Gastroesophageal sphincter (tissue), 4 donors: ENCODE data around the gene CYS1. TPM values are rescaled to one million over a fixed set of nuclear protein-coding genes. Genes with fewer than 3 reads are reported as not detected.
"Not testable (repeated sequence)": the region's sequence is repeated elsewhere in the genome, so short reads cannot be mapped to it uniquely, and the experiment has no call there.

Experiments used
- ATAC-seq: fragments of 150-250 bp; one replicate; pipeline ENCODE4 v1.9.1; 2016; ENCODE audit warnings: mild to moderate bottlenecking, moderate library complexity
- H3K27ac ChIP-seq, 4 donors: fragments of 200-600 bp; sonication (generic) in 3 of 4; 1 replicate in 3 of 4; 2 replicates in 1 of 4; pipeline ENCODE4 v1.5.1; 2016 to 2019
- H3K27me3 ChIP-seq: fragments of 200-600 bp; sonication (generic); one replicate; pipeline ENCODE4 v1.5.1; 2019
- H3K36me3 ChIP-seq, 2 donors: fragments of 200-600 bp; sonication (generic); one replicate each; pipeline ENCODE4 v1.5.1; 2019; ENCODE audit warnings: control low read depth in 1 of 2
- H3K4me1 ChIP-seq, 3 donors: fragments of 200-600 bp; sonication (generic); 1 replicate in 2 of 3; 2 replicates in 1 of 3; pipeline ENCODE4 v1.5.1; 2016 to 2019; ENCODE audit warnings: control low read depth in 2 of 3
- H3K4me3 ChIP-seq, 2 donors: fragments of 200-600 bp; sonication (generic); one replicate each; pipeline ENCODE4 v1.5.1; 2019; ENCODE audit warnings: mild to moderate bottlenecking in 1 of 2, moderate library complexity in 1 of 2
- H3K9me3 ChIP-seq, 3 donors: fragments of 200-600 bp; sonication (generic); one replicate each; pipeline ENCODE4 v1.5.1; 2017 to 2019; ENCODE audit warnings: control low read depth in 2 of 3
- EP300 ChIP-seq: sonication (generic); formaldehyde crosslinking; IDR thresholded peaks from one replicate; pipeline ENCODE4 v1.6.1; 2017; ENCODE audit warnings: antibody characterized with exemption, mild to moderate bottlenecking
- POLR2A ChIP-seq, 2 donors: fragments of 450-650 bp; IDR thresholded peaks; one replicate each; pipeline ENCODE4 v1.6.1; 2017; ENCODE audit warnings: antibody characterized with exemption in 2 of 2, mild to moderate bottlenecking in 2 of 2, moderate library complexity in 1 of 2
- POLR2AphosphoS5 ChIP-seq: sonication (generic); formaldehyde crosslinking; IDR thresholded peaks from one replicate; pipeline ENCODE4 v1.6.1; 2017; ENCODE audit warnings: antibody characterized with exemption
- WGBS, 2 donors: methylation state at CpG; one replicate each; pipeline ENCODE4 v1.1.5; 2018; ENCODE audit warnings: low coverage in 1 of 2; 5-methylcytosine and 5-hydroxymethylcytosine counted together
- total RNA-seq, 4 donors: library from RNA; depleted of rRNA; stranded (reverse); fragments of >200 nt; gene quantifications; one replicate each; pipeline ENCODE4 v1.1.0, GENCODE V29; 2016
- TF ChIP-seq, protein P1 (sequence below), 4 experiments: fragments of 200-600 bp in 2 of 4; fragments of 450-650 bp in 2 of 4; sonication (generic) in 1 of 4; IDR thresholded peaks; one replicate each; pipeline ENCODE4 v1.5.1; 2017 to 2019; ENCODE audit warnings: antibody characterized with exemption in 4 of 4, mild to moderate bottlenecking in 2 of 4, moderate library complexity in 2 of 4

Gene CYS1
- total RNA-seq, 4 donors from 2014 or later: 8.6 to 50.7 (median 32.6) TPM

DNA sequence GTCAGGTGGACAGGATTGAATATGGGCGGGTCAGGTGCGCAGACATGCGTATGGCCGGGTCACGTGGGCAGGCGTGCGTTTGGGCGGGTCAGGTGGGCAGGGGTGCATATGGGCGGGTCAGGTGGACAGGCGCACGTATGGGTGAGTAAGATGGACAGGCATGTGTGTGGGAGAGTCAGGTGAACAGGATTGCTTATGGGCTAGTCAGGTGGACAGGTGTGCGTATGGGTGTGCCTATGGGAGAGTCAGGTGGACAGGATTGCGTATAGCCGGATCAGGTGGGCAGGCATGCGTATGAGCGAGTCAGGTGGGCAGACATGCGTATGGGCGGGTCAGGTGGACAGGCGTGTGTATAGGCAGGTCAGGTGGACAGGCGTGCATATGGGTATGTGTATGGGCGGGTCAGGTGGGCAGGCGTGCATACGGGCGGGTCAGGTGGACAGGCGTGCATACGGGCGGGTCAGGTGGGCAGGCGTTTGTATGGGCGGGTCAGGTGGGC, 67.2 kb downstream of the CYS1 start:
- TF ChIP-seq, protein P1, sequence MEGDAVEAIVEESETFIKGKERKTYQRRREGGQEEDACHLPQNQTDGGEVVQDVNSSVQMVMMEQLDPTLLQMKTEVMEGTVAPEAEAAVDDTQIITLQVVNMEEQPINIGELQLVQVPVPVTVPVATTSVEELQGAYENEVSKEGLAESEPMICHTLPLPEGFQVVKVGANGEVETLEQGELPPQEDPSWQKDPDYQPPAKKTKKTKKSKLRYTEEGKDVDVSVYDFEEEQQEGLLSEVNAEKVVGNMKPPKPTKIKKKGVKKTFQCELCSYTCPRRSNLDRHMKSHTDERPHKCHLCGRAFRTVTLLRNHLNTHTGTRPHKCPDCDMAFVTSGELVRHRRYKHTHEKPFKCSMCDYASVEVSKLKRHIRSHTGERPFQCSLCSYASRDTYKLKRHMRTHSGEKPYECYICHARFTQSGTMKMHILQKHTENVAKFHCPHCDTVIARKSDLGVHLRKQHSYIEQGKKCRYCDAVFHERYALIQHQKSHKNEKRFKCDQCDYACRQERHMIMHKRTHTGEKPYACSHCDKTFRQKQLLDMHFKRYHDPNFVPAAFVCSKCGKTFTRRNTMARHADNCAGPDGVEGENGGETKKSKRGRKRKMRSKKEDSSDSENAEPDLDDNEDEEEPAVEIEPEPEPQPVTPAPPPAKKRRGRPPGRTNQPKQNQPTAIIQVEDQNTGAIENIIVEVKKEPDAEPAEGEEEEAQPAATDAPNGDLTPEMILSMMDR (IDR thresholded peaks at IDR 0.05): no peak
- TF ChIP-seq EP300 (no peak), POLR2A (IDR thresholded peaks at IDR 0.05) (no peak), POLR2AphosphoS5 (no peak)
- 85 to 87% methylated on average over 29 of the region's 29 CpGs for WGBS, 2 donors
- ATAC-seq: no peak

DNA sequence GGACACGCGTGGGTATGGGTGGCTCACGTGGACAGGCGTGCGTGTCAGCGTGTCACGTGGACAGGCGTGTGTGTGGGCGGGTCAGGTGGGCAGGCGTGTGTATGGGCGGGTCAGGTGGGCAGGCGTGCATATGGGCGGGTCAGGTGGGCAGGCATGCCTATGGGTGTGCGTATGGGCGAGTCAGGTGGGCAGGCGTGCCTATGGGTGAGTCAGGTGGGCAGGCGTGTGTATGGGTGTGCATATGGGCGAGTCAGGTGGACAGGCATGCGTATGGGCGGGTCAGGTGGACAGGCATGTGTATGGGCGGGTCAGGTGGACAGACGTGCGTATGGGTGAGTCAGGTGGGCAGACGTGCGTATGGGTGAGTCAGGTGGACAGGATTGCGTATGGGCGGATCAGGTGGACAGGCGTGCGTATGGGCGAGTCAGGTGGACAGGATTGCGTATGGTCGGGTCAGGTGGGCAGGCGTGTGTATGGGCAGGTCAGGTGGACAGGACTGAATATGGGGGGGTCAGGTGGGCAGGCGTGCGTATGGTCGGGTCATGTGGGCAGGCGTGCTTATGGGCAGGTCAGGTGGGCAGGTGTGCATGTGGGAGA, 67.7 kb downstream of the CYS1 start:
- not testable (repeated sequence) for H3K27ac ChIP-seq, H3K27me3 ChIP-seq, ATAC-seq, H3K4me3 ChIP-seq, H3K9me3 ChIP-seq, H3K36me3 ChIP-seq
- peaks cover 0 to 34% (median 30%) of the 10 kb centered on the region in 3 donors for H3K4me1 ChIP-seq
- WGBS, 2 donors: 90 to 92% methylated on average over 26 to 31 of the region's 37 CpGs

More for the DNA sequence above, 67.2 kb downstream of the CYS1 start:
- peaks cover 0 to 13% (median 0%) of the 10 kb centered on the region in 3 donors for H3K9me3 ChIP-seq
- no peak overlapping the region for H3K27ac ChIP-seq
- peaks cover 0 to 29% (median 24%) of the 10 kb centered on the region in 3 donors for H3K4me1 ChIP-seq
- H3K36me3 ChIP-seq: no peaks in the 10 kb centered on the region
- no peaks in the 10 kb centered on the region for H3K27me3 ChIP-seq
- no peak overlapping the region for H3K4me3 ChIP-seq

DNA sequence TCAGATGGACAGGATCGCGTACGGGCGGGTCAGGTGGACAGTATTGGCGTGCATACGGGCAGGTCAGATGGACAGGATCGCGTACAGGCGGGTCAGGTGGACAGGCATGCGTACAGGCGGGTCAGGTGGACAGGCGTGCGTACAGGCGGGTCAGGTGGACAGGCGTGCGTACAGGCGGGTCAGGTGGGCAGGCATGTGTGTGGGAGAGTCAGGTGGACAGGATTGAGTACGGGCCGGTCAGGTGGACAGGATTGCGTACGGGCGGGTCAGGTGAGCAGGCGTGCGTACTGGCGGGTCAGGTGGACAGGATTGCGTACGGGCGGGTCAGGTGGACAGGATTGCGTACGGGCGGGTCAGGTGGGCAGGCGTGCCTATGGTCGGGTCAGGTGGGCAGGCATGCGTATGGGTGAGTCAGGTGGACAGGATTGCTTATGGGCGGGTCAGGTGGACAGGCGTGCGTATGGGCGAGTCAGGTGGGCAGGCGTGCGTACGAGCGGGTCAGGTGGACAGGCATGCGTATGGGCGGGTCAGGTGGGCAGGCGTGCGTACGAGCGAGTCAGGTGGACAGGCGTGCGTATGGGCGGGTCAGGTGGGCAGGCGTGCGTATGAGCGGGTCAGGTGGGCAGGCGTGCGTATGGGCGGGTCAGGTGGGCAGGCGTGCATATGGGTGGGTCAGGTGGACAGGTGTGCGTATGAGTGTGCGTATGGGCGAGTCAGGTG, 68.4 kb downstream of the CYS1 start:
- H3K27me3 ChIP-seq, ATAC-seq, H3K9me3 ChIP-seq, H3K27ac ChIP-seq, H3K36me3 ChIP-seq, H3K4me3 ChIP-seq: not testable (repeated sequence)
- 89 to 91% methylated on average over 39 to 44 of the region's 61 CpGs for WGBS, 2 donors
- peaks cover 0 to 41% (median 34%) of the 10 kb centered on the region in 3 donors for H3K4me1 ChIP-seq

DNA sequence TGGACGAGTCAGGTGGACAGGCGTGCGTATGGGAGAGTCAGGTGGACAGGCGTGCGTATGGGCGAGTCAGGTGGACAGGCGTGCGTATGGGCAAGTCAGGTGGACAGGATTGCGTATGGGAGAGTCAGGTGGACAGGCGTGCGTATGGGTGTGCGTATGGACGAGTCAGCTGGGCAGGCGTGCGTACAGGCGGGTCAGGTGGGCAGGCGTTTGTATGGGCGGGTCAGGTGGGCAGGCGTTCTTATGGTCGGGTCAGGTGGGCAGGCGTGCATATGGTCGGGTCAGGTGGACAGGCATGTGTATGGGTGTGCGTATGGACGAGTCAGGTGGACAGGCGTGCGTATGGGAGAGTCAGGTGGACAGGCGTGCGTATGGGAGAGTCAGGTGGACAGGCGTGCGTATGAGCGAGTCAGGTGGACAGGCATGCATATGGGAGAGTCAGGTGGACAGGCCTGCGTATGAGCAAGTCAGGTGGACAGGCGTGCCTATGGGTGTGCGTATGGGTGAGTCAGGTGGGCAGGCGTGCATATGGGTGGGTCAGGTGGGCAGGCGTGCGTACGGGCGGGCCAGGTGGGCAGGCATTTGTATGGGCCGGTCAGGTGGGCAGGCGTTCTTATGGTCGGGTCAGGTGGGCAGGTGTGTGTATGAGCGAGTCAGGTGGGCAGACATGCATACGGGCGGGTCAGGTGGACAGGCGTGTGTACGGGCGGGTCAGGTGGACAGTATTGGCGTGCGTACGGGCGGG, 69.2 kb downstream of the CYS1 start:
- Histone ChIP-seq H3K27ac (peak overlapping the region in 1 of 4 donors; percentile 58), H3K4me1 (peaks cover 0 to 48% (median 41%) of the 10 kb centered on the region in 3 donors)
- 92 to 95% methylated on average over 15 to 52 of the region's 52 CpGs for WGBS, 2 donors
- H3K9me3 ChIP-seq, H3K27me3 ChIP-seq, H3K36me3 ChIP-seq, ATAC-seq, H3K4me3 ChIP-seq: not testable (repeated sequence)

DNA sequence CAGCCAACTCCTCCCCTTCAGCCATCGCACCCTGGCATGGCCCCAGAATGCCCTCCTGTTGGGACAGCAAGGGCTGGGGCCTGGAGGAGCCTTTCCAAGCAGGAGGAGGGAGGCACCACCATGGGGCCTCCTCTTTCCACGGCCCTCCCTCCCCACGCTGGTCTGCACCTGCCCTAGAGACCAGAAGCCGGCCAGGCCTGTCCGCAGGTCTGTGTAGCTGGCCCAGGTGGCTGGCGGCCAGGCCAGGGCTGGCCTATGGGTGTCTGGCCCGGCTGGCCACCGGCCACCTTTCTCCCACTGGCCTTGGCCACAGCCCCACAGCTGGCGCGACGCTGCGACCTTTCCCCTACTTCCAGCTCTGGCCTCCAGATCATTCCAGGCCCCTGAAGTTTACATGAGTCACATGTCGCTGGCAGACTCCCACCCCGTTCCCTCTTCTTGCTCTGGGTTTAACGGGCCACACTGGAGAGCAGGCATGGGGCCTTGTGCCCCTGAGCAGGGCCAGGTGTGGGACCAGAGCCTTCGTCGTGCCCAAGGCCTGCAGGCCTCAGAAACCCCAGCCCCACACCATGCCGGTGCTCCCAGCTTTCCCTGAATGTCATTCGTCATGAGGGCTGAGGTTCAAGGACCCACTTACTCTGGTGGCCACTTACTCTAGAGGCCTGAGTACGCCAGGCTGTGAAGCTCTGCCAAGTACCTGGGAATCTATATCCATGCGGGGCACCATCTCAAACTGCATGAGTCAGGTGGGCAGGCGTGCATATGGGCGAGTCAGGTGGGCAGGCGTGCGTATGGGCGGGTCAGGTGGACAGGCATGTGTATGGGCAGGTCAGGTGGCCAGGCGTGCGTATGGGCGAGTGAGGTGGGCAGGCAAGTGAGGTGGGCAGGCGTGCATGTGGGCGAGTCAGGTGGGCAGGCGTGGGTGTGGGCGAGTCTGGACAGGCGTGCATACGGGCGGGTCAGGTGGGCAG, 70.1 kb downstream of the CYS1 start:
- ATAC-seq: peak; percentile 86
- Histone ChIP-seq H3K36me3 (no peaks in the 10 kb centered on the region), H3K9me3 (no peaks in the 10 kb centered on the region), H3K27ac (peak overlapping the region in 3 of 4 donors; percentile 45 to 68 (median 58)), H3K4me3 (no peak overlapping the region), H3K27me3 (no peaks in the 10 kb centered on the region), H3K4me1 (peaks cover 0 to 48% (median 41%) of the 10 kb centered on the region in 3 donors)
- 86 to 92% methylated on average over 8 to 12 of the region's 36 CpGs for WGBS, 2 donors
- TF ChIP-seq POLR2AphosphoS5: peak; percentile 84
- no peak for TF ChIP-seq POLR2A (IDR thresholded peaks at IDR 0.05)

DNA sequence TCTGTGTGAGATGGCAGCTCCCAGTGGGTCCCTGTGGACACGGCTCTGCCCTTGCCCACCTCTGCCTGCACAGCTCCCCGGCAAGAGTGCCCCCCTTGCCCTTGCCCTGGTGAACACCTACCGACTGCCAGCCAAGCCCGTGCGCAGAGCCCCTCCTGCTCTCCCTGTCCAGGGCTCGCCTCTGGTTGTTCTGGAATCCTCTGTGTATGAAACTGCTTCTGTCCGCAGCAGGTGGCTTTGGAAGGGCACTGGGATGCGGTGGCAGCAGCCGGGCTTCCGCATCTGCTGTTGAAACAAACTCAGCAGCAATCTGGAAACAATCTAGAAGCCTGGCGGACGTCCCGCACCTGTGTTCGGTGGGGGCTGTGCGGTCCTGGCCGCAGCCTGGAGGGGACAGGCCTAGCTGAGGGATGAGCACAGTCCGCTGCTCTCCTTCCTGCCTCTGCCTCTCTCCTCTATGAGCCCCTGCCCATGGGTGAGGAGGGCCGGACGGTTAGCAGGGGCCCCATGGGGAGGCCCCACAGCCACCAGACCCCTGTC, 70.9 kb downstream of the CYS1 start:
- Histone ChIP-seq H3K36me3 (no peaks in the 10 kb centered on the region), H3K27me3 (no peaks in the 10 kb centered on the region), H3K4me1 (peaks cover 0 to 48% (median 41%) of the 10 kb centered on the region in 3 donors), H3K27ac (peak overlapping the region in 3 of 4 donors; percentile 45 to 68 (median 58)), H3K4me3 (no peak overlapping the region), H3K9me3 (no peaks in the 10 kb centered on the region)
- TF ChIP-seq EP300 (no peak), POLR2A (IDR thresholded peaks at IDR 0.05) (no peak), POLR2AphosphoS5 (no peak)
- TF ChIP-seq, protein P1 (IDR thresholded peaks at IDR 0.05): no peak
- no CpG with 5 or more reads among the region's 19 CpGs for WGBS, 2 donors
- ATAC-seq: no peak
